Measurements from ENCODE around the gene ISLR2.

The ISLR2 gene

DNA sequence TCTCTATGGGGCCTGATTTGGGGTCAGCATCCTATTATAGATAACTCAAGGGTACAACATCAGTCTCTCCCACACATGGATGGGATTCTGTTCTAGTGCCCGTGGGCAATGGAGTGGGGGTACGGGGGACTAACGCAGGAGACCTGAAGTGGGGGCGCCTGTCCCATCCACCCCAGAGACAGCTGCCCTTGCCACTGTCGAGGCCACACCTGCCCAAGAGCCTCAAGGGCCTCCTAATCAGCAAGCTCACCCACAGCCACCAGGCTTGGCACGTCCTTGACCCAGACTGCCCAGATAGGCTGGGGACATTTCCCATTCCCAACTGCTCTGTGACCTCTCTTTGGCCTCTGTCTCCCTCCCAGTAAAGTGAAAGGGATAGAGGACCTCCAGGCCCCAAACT, 8.5 kb upstream of the ISLR2 start:
- H3K4me3 ChIP-seq (ENCODE audit: low read length), result no peak overlapping the region
- no peak overlapping the region for H3K9ac ChIP-seq (ENCODE audit: low read length)
- H3K36me3 ChIP-seq (ENCODE audit: control insufficient read depth, insufficient read depth, low read length), result no peaks in the 10 kb centered on the region
- no peaks in the 10 kb centered on the region for H3K4me1 ChIP-seq (ENCODE audit: control insufficient read depth, insufficient read depth, low read length)
- no peak overlapping the region for H3K27ac ChIP-seq (ENCODE audit: low read depth, low read length)
- no peaks in the 10 kb centered on the region for H3K27me3 ChIP-seq (ENCODE audit: control insufficient read depth, insufficient read depth, low read length)

DNA sequence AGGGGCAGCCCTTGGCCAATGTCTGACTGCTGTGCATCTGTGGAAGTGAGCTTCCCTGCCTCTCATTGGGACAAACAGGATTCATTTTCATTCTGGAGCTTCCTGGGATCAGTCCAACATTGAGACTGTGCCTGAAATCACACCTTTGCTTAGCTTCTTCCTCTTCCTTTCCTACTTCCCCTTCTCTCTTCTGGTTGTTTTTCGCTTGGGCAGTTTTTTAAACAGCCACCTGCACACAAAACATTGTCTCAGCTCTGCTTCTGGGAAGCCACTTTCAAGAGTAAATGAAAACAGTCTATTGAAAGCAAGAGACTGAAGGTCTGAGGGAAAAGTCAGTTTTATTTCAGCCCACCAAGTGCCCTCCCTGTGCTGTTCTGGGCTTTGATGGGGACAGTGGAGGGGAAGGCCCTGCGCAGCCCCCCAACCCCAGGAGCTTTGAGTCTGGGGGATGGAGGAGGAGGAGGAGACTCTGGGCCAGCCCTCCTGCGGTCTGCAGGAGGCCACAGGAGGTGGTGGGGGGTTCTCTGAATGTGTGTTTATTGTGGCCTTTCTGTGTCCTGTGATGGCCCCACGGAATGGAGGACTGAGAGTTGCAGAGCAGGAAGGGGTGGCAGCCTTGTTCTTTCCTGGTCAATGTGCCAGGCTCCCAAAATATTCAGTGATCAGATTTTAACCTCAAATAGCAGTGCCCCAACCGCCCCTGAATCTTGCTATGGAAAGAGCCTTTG, 7.8 kb upstream of the ISLR2 start:
- Histone ChIP-seq H3K9ac (ENCODE audit: low read length) (no peak overlapping the region), H3K36me3 (ENCODE audit: control insufficient read depth, insufficient read depth, low read length) (no peaks in the 10 kb centered on the region), H3K4me1 (ENCODE audit: control insufficient read depth, insufficient read depth, low read length) (no peaks in the 10 kb centered on the region), H3K4me3 (ENCODE audit: low read length) (no peak overlapping the region), H3K27ac (ENCODE audit: low read depth, low read length) (no peak overlapping the region), H3K27me3 (ENCODE audit: control insufficient read depth, insufficient read depth, low read length) (no peaks in the 10 kb centered on the region)

DNA sequence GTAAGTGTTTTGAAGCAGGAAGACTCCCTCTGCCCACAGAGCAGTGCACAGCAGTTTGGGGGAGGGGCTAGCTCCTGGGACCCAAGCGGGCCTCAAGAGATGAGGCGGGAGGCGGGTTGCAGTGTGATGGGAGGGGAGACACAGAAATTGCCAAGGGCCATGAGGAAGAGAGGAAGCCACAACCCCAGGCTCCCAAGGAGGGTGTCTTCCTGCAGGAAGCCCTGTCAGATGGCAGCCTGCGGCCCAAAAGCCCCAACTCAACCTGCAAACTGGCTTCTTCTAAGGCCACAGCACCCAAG, 7.3 kb upstream of the ISLR2 start:
- Histone ChIP-seq H3K36me3 (ENCODE audit: control insufficient read depth, insufficient read depth, low read length) (no peaks in the 10 kb centered on the region), H3K27me3 (ENCODE audit: control insufficient read depth, insufficient read depth, low read length) (peaks cover 1% of the 10 kb centered on the region), H3K4me3 (ENCODE audit: low read length) (no peak overlapping the region), H3K4me1 (ENCODE audit: control insufficient read depth, insufficient read depth, low read length) (peaks cover under 1% of the 10 kb centered on the region), H3K9ac (ENCODE audit: low read length) (no peak overlapping the region), H3K27ac (ENCODE audit: low read depth, low read length) (no peak overlapping the region)

DNA sequence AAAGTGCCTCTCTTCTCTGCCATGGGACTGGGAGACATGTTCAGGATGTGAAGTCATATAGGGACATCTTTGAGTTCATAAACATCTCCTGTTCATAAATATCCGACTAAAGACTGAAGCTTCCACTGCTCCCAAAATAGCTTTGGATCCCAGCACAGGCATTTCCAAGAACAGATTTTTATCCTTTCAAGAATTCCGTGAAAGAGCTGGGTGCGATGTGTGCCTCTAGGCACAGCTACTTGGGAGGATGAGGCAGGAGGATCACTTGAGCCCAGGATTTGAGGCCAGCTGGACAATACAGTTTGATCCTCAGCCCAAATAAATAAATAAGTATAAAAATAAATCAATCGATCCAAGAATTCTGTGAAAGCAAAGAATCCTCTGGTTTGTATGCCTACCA, 6.7 kb upstream of the ISLR2 start:
- Histone ChIP-seq H3K27ac (ENCODE audit: low read depth, low read length) (no peak overlapping the region), H3K4me3 (ENCODE audit: low read length) (no peak overlapping the region), H3K4me1 (ENCODE audit: control insufficient read depth, insufficient read depth, low read length) (peaks cover 3% of the 10 kb centered on the region), H3K36me3 (ENCODE audit: control insufficient read depth, insufficient read depth, low read length) (no peaks in the 10 kb centered on the region), H3K27me3 (ENCODE audit: control insufficient read depth, insufficient read depth, low read length) (peaks cover 7% of the 10 kb centered on the region), H3K9ac (ENCODE audit: low read length) (no peak overlapping the region)

DNA sequence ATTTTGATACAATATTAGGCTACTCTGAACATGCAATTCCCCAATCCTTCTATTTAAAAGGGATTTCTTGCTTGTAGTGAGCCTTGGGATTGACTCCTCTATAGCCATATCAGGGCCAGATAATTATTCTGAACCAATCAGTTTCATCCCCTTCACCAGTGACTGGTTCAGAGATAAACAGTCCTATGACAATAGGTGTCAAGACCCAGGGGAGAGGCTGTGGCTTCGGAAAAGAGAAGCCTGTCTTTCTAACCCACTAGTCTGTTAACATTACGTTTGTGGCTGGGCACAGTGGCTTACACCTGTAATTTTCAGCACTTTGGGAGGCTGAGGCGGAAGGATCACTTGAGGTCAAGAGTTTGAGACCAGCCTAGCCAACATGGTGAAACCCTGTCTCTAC, 6.2 kb upstream of the ISLR2 start:
- Histone ChIP-seq H3K4me1 (ENCODE audit: control insufficient read depth, insufficient read depth, low read length) (peaks cover 3% of the 10 kb centered on the region), H3K9ac (ENCODE audit: low read length) (no peak overlapping the region), H3K27me3 (ENCODE audit: control insufficient read depth, insufficient read depth, low read length) (peaks cover 12% of the 10 kb centered on the region), H3K4me3 (ENCODE audit: low read length) (no peak overlapping the region), H3K27ac (ENCODE audit: low read depth, low read length) (no peak overlapping the region), H3K36me3 (ENCODE audit: control insufficient read depth, insufficient read depth, low read length) (no peaks in the 10 kb centered on the region)

DNA sequence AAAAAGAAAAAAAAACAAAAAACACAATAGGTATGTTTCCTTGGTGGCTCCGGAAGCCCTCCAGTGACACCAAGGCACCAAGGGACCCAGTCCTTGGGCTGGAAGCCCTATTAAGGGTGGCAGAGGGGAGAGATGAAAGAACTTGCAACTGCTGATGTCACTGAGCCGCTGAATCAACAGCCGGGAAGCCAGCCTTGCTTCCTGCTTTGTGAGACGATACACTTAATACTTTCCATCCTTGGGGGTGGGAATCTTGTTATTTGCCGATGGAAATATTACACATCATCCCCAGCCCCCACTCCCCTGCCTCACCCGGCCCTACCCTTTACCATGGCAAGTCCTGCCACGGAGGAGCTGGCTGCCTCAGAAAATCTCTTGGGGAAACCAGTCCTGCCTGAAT, 5.6 kb upstream of the ISLR2 start:
- Histone ChIP-seq H3K27ac (ENCODE audit: low read depth, low read length) (no peak overlapping the region), H3K4me1 (ENCODE audit: control insufficient read depth, insufficient read depth, low read length) (peaks cover 3% of the 10 kb centered on the region), H3K4me3 (ENCODE audit: low read length) (no peak overlapping the region), H3K27me3 (ENCODE audit: control insufficient read depth, insufficient read depth, low read length) (peaks cover 18% of the 10 kb centered on the region), H3K36me3 (ENCODE audit: control insufficient read depth, insufficient read depth, low read length) (no peaks in the 10 kb centered on the region), H3K9ac (ENCODE audit: low read length) (no peak overlapping the region)

DNA sequence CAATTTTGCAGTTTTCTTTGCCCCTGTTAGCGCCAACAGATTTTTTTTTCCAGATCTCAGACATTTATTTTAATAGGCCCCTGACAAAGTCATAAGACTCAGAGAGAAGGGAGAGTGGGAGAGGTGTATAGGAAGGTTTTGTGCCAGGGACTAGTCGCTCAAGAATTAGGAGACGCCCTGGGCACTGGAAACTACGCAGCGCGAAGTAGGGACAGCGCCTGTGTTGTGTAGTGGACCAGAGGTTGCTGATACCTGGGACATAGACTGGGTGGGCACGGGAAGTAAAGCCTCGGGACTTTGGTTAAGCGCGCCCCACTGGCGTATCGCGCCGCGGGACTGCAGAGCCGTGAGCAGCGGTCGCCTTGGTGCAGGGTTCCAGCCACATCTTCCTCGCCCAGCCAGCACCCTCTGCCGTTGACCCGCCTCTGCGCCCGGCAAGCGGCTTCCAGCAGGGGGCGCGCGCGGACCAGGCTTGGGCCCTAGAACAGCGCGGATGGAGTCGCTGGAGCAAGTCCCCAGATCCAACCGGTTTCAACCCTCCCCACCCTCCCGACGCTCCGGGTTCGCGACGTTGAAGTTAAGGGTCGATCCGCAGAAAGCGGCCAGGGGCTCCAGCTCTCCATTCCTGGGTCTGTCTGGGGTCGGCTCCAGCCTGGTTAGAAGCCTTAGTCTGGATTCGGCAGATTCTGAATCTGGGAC, 3.0 kb upstream of the ISLR2 start:
- no peaks in the 10 kb centered on the region for H3K36me3 ChIP-seq (ENCODE audit: control insufficient read depth, insufficient read depth, low read length)
- H3K9ac ChIP-seq (ENCODE audit: low read length), result no peak overlapping the region
- H3K27ac ChIP-seq (ENCODE audit: low read depth, low read length), result no peak overlapping the region
- peak overlapping the region; percentile 54 for H3K4me3 ChIP-seq (ENCODE audit: low read length)
- H3K27me3 ChIP-seq (ENCODE audit: control insufficient read depth, insufficient read depth, low read length), result peaks cover 41% of the 10 kb centered on the region
- peaks cover 6% of the 10 kb centered on the region for H3K4me1 ChIP-seq (ENCODE audit: control insufficient read depth, insufficient read depth, low read length)

DNA sequence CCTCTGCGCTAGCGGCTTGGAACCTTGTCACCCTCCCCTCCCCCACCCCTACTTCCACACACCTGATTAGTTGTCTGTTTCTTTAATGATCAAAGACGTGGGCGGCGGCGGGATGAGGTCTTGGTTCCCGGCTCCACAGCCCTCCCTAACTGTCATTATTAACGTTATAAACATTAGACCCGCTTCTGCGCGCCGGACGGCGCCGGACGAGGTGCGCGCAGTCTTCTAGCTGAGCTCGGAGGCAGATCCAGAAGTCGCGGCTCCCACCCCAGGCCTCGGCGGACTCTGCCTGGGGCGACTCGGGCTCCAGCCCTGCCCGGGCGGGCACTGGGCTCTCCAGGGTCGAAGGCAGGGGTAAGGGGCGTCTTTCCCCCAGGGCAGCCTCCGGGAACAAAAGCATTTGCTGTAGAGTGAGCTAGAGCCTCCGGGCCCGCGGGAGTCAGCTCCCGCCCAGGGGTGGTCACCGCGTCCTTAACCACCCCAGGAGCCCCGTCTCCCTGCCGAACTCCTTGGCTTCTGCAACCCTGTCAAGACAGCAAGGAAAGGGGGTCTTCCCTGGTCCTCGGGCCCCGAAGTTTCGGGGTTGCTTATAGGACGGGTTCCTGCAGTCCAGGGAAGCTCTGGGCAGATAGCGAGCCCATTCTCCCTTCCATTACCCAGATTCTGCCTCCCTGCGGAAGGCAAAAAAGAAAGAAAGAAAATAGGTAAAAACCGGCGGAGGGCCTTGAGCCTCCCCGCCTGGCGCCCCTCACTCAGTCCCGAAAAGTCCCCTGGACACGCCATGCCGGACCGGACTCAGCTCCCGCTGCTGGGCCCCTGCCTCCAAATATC, 2.2 kb upstream of the ISLR2 start:
- H3K36me3 ChIP-seq (ENCODE audit: control insufficient read depth, insufficient read depth, low read length), result no peaks in the 10 kb centered on the region
- no peak overlapping the region for H3K9ac ChIP-seq (ENCODE audit: low read length)
- peaks cover 48% of the 10 kb centered on the region for H3K27me3 ChIP-seq (ENCODE audit: control insufficient read depth, insufficient read depth, low read length)
- H3K4me3 ChIP-seq (ENCODE audit: low read length), result peak overlapping the region; percentile 54
- peaks cover 6% of the 10 kb centered on the region for H3K4me1 ChIP-seq (ENCODE audit: control insufficient read depth, insufficient read depth, low read length)
- H3K27ac ChIP-seq (ENCODE audit: low read depth, low read length), result no peak overlapping the region

DNA sequence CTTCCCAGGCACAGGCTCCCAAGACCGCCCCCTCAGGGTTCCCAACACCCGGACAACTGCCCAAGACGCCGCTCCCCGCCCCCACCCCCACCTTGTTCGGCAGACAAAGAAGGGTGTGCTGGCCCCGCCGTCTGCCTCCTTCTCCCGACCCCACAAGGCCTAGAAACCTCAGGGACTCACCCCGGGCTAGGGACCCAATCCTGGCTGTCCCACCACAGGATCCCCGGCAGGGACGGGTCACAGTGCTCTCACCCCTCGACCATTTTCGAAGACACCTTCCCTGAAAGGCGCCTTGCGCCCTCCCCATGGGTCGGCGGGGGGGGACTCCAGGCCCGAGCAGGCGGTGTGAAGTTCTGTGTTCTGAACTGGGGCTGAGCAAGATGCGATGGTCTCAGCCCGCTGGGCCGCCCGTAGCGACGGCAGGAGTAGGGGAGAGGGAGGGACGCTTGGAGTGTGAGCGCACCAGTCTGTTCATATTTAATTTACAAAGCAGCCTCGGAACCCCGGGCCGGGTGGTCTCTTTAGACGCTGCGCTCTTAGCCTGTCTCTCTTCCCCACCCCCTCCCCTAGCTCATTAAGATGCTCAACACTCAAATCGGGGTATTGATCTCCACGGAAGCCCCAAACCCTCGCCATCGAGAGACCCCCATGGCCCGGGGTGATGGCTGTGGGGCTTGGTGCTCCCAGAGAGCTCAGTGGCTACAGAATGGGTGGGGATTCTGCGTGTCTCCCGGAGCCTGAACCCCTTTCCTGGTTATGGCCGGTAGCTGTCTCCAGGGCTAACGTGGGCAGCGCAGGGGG, 1.4 kb upstream of the ISLR2 start:
- H3K27me3 ChIP-seq (ENCODE audit: control insufficient read depth, insufficient read depth, low read length), result peaks cover 51% of the 10 kb centered on the region
- no peaks in the 10 kb centered on the region for H3K36me3 ChIP-seq (ENCODE audit: control insufficient read depth, insufficient read depth, low read length)
- peaks cover 6% of the 10 kb centered on the region for H3K4me1 ChIP-seq (ENCODE audit: control insufficient read depth, insufficient read depth, low read length)
- no peak overlapping the region for H3K9ac ChIP-seq (ENCODE audit: low read length)
- peak overlapping the region; percentile 38 for H3K4me3 ChIP-seq (ENCODE audit: low read length)
- H3K27ac ChIP-seq (ENCODE audit: low read depth, low read length), result no peak overlapping the region

DNA sequence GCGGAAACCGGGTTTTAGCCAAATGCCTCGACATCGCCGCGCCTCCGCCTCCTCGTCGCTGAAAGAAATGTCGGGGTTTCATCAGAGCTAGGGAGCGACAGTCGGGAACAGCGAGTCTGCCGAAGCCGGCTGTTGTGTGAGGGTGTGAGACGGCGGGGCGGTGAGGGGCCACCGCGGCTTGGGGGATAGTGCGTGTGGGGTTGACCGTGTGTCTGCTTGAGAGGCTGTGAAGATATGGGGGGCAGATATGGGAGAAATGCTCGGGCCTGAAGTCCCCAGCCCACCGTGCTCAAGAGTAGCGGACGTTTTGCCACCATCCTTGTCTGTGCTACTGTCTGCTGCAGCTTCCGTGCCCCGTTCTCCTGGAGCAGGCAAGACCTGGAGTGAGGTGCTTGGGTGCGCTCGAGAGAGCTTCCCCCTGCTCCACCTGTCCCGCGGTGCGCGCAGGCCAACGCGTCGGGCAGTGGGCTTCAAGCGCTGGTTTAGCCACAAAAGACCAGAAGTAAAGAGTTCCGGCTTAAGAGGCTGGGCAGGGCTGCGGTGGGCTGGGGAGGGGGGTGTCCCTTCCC, 716 bp upstream of the ISLR2 start:
- Histone ChIP-seq H3K27me3 (ENCODE audit: control insufficient read depth, insufficient read depth, low read length) (peaks cover 58% of the 10 kb centered on the region), H3K4me3 (ENCODE audit: low read length) (peak overlapping the region; percentile 38), H3K27ac (ENCODE audit: low read depth, low read length) (no peak overlapping the region), H3K4me1 (ENCODE audit: control insufficient read depth, insufficient read depth, low read length) (peaks cover 6% of the 10 kb centered on the region), H3K36me3 (ENCODE audit: control insufficient read depth, insufficient read depth, low read length) (no peaks in the 10 kb centered on the region), H3K9ac (ENCODE audit: low read length) (no peak overlapping the region)

DNA sequence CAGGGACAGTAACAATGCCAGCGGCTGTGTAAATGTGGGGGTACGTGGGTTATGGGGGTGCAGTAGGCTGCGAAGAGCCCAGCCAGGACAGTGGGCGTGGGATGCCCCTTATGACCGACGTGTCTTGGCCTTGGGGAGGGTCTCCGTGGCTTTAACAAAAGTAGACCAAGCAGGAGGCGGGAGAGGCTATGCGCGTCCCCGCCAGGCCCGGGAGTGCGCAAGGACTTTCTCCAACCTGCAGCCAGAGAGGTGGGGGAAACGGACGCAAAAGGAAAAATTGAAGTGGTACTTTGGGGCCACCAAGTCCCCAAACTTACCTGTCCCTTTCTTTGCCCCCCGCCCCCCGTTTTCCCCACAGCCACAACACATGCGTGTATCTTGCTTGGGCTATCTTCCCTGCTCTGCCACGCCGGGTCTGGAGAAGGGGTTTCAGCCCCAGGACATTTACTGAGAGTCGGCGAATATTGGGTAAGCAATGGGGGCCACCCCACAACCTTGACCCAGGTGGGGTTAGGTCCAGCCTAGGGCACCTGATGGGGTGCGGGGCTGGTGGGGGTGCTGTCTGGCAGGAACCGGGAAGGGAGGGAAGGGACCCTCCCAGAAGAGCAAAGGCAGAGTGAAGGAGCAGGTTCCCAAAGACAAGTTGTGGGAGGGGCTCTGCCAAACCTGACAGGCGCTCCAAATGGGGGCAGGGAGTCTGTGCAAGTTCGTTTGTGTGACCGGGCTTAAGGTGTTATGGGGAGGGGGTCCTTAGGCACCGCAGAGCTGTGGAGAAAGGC, 652 bp downstream of the ISLR2 start:
- H3K4me3 ChIP-seq (ENCODE audit: low read length), result peak overlapping the region; percentile 21

More for the DNA sequence above, 652 bp downstream of the ISLR2 start:
- Histone ChIP-seq H3K27me3 (ENCODE audit: control insufficient read depth, insufficient read depth, low read length) (peaks cover 67% of the 10 kb centered on the region), H3K9ac (ENCODE audit: low read length) (no peak overlapping the region), H3K27ac (ENCODE audit: low read depth, low read length) (no peak overlapping the region), H3K36me3 (ENCODE audit: control insufficient read depth, insufficient read depth, low read length) (no peaks in the 10 kb centered on the region), H3K4me1 (ENCODE audit: control insufficient read depth, insufficient read depth, low read length) (peaks cover 9% of the 10 kb centered on the region)
